Measurements from ENCODE around the gene PNPLA7. TPM values are rescaled to one million over a fixed set of nuclear protein-coding genes. Genes with fewer than 3 reads are reported as not detected.

PNPLA7 gene
- total and polyA plus RNA-seq, 2 of the 13 experiments (the other 11 are each of a cell fraction or from before 2014, with no cell fraction given), result 0.42 to 1.5 TPM

- no peak for TF ChIP-seq CEBPG (CRISPR knock-in tag; IDR thresholded peaks at IDR 0.05)
- 0 out of 2 replicates have a peak, but pooled peaks have one; percentile 11 for TF ChIP-seq HIC2 (CRISPR knock-in tag; IDR thresholded peaks at IDR 0.05; ENCODE audit: low read depth)
- TF ChIP-seq ZNF556 (CRISPR knock-in tag; IDR thresholded peaks at IDR 0.05; ENCODE audit: borderline replicate concordance), result no peak
- no peak for TF ChIP-seq AFF4 (CRISPR knock-in tag; IDR thresholded peaks at IDR 0.05)
- no peak for TF ChIP-seq AKAP8 (CRISPR knock-in tag; IDR thresholded peaks at IDR 0.05)
- no peak for TF ChIP-seq ZNF703 (CRISPR knock-in tag; IDR thresholded peaks at IDR 0.05; ENCODE audit: borderline replicate concordance)
- no peak for TF ChIP-seq ZNF577 (CRISPR knock-in tag; IDR thresholded peaks at IDR 0.05; ENCODE audit: borderline replicate concordance, low read depth)
- TF ChIP-seq USF2 (IDR thresholded peaks at IDR 0.05; ENCODE audit: low read depth, low read length), result no peak
- no peak for TF ChIP-seq USF2 (CRISPR knock-in tag; IDR thresholded peaks at IDR 0.05; ENCODE audit: borderline replicate concordance)
- TF ChIP-seq AKNA (CRISPR knock-in tag; IDR thresholded peaks at IDR 0.05; ENCODE audit: borderline replicate concordance), result no peak
- 0 out of 2 replicates have a peak, but pooled peaks have one; percentile 48 for TF ChIP-seq ARNT2 (CRISPR knock-in tag; IDR thresholded peaks at IDR 0.05; ENCODE audit: low read depth)
- no peak for TF ChIP-seq RBM22 (optimal IDR thresholded peaks at IDR 0.05; ENCODE audit: low read length)
- TF ChIP-seq KDM5A (IDR thresholded peaks at IDR 0.05; ENCODE audit: borderline replicate concordance, low read length), result no peak
- no peak for TF ChIP-seq JARID2 (CRISPR knock-in tag; IDR thresholded peaks at IDR 0.05; ENCODE audit: insufficient replicate concordance)
- TF ChIP-seq NFATC3 (CRISPR knock-in tag; IDR thresholded peaks at IDR 0.05), result no peak
- TF ChIP-seq SMAD9 (CRISPR knock-in tag; IDR thresholded peaks at IDR 0.05), result no peak
- no peak for TF ChIP-seq ZNF670 (CRISPR knock-in tag; IDR thresholded peaks at IDR 0.05; ENCODE audit: borderline replicate concordance)
These were observed 104.9 kb downstream of the PNPLA7 start (continued) for GRCh38 chr9:137445275-137445807.

Measured in HepG2 (cell line).